Left lung (tissue), 10 donors: Measurements from ENCODE around the gene KHDC1L. TPM values are rescaled to one million over a fixed set of nuclear protein-coding genes. Genes with fewer than 3 reads are reported as not detected.
"Not testable (repeated sequence)": the region's sequence is repeated elsewhere in the genome, so short reads cannot be mapped to it uniquely, and the experiment has no call there.

Experiments
- ATAC-seq: fragments of 200-7000 bp; cut with Tn5 transposase; one replicate; pipeline ENCODE4 v1.9.1; 2020; ENCODE audit warnings: moderate library complexity
- DNase-seq, 4 donors: peaks; one replicate each; pipeline ENCODE4 v3.0.0-alpha.2; 2013 to 2020
- H3K27ac ChIP-seq, 2 donors: fragments of 200-600 bp; sonication (generic) in 1 of 2; one replicate each; pipeline versions ENCODE4 v1.5.0 to v1.8.0; 2020 to 2021
- H3K27me3 ChIP-seq, 2 donors: fragments of 200-600 bp; sonication (generic) in 1 of 2; one replicate each; pipeline versions ENCODE4 v1.5.0 to v1.8.0; 2020 to 2021
- H3K36me3 ChIP-seq, 2 donors: fragments of 200-600 bp; sonication (generic) in 1 of 2; one replicate each; pipeline versions ENCODE4 v1.5.0 to v1.8.0; 2020 to 2021
- H3K4me1 ChIP-seq, 2 donors: fragments of 200-600 bp; one replicate each; pipeline ENCODE4 v1.8.0; 2021
- H3K4me3 ChIP-seq, 2 donors: fragments of 200-600 bp; sonication (generic) in 1 of 2; one replicate each; pipeline versions ENCODE4 v1.5.0 to v1.8.0; 2020 to 2021; ENCODE audit warnings: mild to moderate bottlenecking in 1 of 2
- H3K9me3 ChIP-seq, 2 donors: fragments of 200-600 bp; sonication (generic) in 1 of 2; one replicate each; pipeline versions ENCODE4 v1.5.0 to v1.8.0; 2020 to 2021
- CTCF ChIP-seq, 2 donors: fragments of 200-600 bp; sonication (generic) in 1 of 2; IDR thresholded peaks; one replicate each; pipeline versions ENCODE4 v1.5.0 to v1.8.0; 2021; ENCODE audit warnings: antibody characterized with exemption in 2 of 2
- intact Hi-C, 2 donors: fragments of 100-400 bp; cut with DNase I; formaldehyde crosslinking; loops; one replicate each; pipeline versions ENCODE4 v1.11.2 to v1.14.2; 2022
- polyA plus RNA-seq, 6 donors: library from polyadenylated mRNA; unstranded; fragments of 120-200 nt; gene quantifications; one replicate each; pipeline ENCODE4 v1.2.1, GENCODE V29; 2013; ENCODE audit not compliant: insufficient read length in 6 of 6
- total RNA-seq, 2 donors: library from RNA; stranded (reverse); fragmentation: NEBNext Ultra II Directional; extraction: Animal tissue kit (Norgen Biotek cat#: 25700); gene quantifications; one replicate each; pipeline ENCODE4 v1.2.1, GENCODE V29; 2021
- donor health status: DM: no; HTN: yes; CAD: no.
- donor health status: DM: no; HTN: no; CAD: no.

Gene KHDC1L
- total and polyA plus RNA-seq, 8 donors = 0.24 to 1.2 (median 0.88) TPM; not detected in 2

- no peaks in the 10 kb centered on the region for H3K36me3 ChIP-seq
- DNase-seq (no peak), ATAC-seq (no peak)
- H3K4me1 ChIP-seq = no peaks in the 10 kb centered on the region
- no peak overlapping the region for H3K27ac ChIP-seq
- no peaks in the 10 kb centered on the region for H3K9me3 ChIP-seq
- no peaks in the 10 kb centered on the region for H3K27me3 ChIP-seq
- intact Hi-C loops = no loop called here
- no peak overlapping the region for H3K4me3 ChIP-seq
- no peak for TF ChIP-seq CTCF (IDR thresholded peaks at IDR 0.05)
These were observed 22.2 kb downstream of the KHDC1L start for GRCh38 chr6:73203098-73203497.

- DNase-seq = no peak
- Histone ChIP-seq H3K4me1 (no peaks in the 10 kb centered on the region), H3K27me3 (no peaks in the 10 kb centered on the region), H3K4me3 (no peak overlapping the region), H3K36me3 (no peaks in the 10 kb centered on the region), H3K27ac (no peak overlapping the region), H3K9me3 (no peaks in the 10 kb centered on the region)
- intact Hi-C loops = no loop called here
- no peak for ATAC-seq
- TF ChIP-seq CTCF (IDR thresholded peaks at IDR 0.05) = no peak
These were observed 24.6 kb downstream of the KHDC1L start for GRCh38 chr6:73200735-73201134.

GRCh38 chr6:73200247-73200646 is 25.0 kb downstream of the KHDC1L start:
- Histone ChIP-seq H3K27ac (no peak overlapping the region), H3K4me1 (no peaks in the 10 kb centered on the region), H3K36me3 (no peaks in the 10 kb centered on the region), H3K27me3 (no peaks in the 10 kb centered on the region), H3K9me3 (no peaks in the 10 kb centered on the region), H3K4me3 (no peak overlapping the region)
- intact Hi-C loops = no loop called here
- DNase-seq = no peak
- no peak for ATAC-seq
- TF ChIP-seq CTCF (IDR thresholded peaks at IDR 0.05) = no peak

GRCh38 chr6:73194744-73195143 is 30.6 kb downstream of the KHDC1L start:
- no peak for DNase-seq
- no peak overlapping the region for H3K4me3 ChIP-seq
- no peak for TF ChIP-seq CTCF (IDR thresholded peaks at IDR 0.05)
- no peaks in the 10 kb centered on the region for H3K27me3 ChIP-seq
- H3K27ac ChIP-seq = peak overlapping the region in 1 of 2 donors; percentile 45
- H3K9me3 ChIP-seq = no peaks in the 10 kb centered on the region
- no peaks in the 10 kb centered on the region for H3K4me1 ChIP-seq
- no peaks in the 10 kb centered on the region for H3K36me3 ChIP-seq
- ATAC-seq = no peak
- intact Hi-C loops = no loop called here

- ATAC-seq, H3K36me3 ChIP-seq, DNase-seq, H3K27me3 ChIP-seq, H3K4me1 ChIP-seq, intact Hi-C loops, H3K4me3 ChIP-seq, H3K27ac ChIP-seq, H3K9me3 ChIP-seq: not testable (repeated sequence)
These were observed 32.0 kb downstream of the KHDC1L start for GRCh38 chr6:73193302-73193701.

- H3K36me3 ChIP-seq = no peaks in the 10 kb centered on the region
- intact Hi-C loops = no loop called here
- no peaks in the 10 kb centered on the region for H3K9me3 ChIP-seq
- H3K27me3 ChIP-seq = no peaks in the 10 kb centered on the region
- H3K4me1 ChIP-seq = no peaks in the 10 kb centered on the region
- DNase-seq (no peak), ATAC-seq (no peak)
- no peak for TF ChIP-seq CTCF (IDR thresholded peaks at IDR 0.05)
- H3K27ac ChIP-seq = no peak overlapping the region
- H3K4me3 ChIP-seq = no peak overlapping the region
These were observed 43.2 kb downstream of the KHDC1L start for GRCh38 chr6:73182021-73182607.
